Astrocyte of the spinal cord (primary cell): ENCODE results near the gene DMWD.
A peak's percentile ranks its signal among the peaks of the same experiment; 100 is the strongest.

Experiments used
- DNase-seq: peaks from one replicate; pipeline ENCODE4 v3.0.0; 2011; ENCODE audit warnings: low read depth, low spot score
- H3K4me3 ChIP-seq: 2 replicates; pipeline ENCODE4 v1.5.1; 2011; ENCODE audit warnings: low read depth, mild to moderate bottlenecking, low read length, moderate library complexity
- in situ Hi-C: cut with HindIII; loops from 2 replicates; pipeline ENCODE4 v1.10.0; 2017; ENCODE audit warnings: low sequenced_read_pairs
- TF ChIP-seq, protein P1 (sequence below): IDR thresholded peaks from 2 replicates; pipeline ENCODE4 v1.5.1; 2012; ENCODE audit warnings: low read depth, mild to moderate bottlenecking, low read length, inconsistent platforms

DMWD gene

DNA sequence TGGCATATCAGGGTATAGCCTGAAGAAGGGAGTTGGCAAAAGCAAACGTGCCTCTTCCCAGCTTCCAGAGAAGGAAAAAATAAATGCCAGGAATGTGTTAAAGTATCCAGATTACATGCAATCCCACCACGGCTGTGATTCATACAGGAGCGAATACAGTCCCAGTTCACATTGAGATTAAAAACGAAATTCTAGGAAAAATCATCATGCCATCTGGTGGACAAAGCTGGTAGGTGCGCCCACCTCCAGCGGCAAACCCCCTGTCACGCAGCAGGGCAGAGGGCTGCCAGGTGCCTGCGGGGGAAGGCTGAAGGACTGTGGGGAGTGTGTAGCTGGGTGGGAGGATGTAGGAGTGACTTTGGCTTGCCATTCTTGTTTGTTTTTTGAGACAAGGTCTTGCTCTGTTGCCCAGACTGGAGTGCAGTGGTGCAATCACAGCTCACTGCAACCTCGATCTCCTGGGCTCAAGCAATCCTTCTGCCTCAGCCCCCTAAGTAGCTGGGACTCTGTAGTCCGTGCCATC is 6.4 kb upstream of the DMWD start:
- peak; percentile 66 for DNase-seq
- TF ChIP-seq, protein P1, sequence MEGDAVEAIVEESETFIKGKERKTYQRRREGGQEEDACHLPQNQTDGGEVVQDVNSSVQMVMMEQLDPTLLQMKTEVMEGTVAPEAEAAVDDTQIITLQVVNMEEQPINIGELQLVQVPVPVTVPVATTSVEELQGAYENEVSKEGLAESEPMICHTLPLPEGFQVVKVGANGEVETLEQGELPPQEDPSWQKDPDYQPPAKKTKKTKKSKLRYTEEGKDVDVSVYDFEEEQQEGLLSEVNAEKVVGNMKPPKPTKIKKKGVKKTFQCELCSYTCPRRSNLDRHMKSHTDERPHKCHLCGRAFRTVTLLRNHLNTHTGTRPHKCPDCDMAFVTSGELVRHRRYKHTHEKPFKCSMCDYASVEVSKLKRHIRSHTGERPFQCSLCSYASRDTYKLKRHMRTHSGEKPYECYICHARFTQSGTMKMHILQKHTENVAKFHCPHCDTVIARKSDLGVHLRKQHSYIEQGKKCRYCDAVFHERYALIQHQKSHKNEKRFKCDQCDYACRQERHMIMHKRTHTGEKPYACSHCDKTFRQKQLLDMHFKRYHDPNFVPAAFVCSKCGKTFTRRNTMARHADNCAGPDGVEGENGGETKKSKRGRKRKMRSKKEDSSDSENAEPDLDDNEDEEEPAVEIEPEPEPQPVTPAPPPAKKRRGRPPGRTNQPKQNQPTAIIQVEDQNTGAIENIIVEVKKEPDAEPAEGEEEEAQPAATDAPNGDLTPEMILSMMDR: peak; percentile 80
- no peak overlapping the region for H3K4me3 ChIP-seq
- in situ Hi-C loops: no loop called here

DNA sequence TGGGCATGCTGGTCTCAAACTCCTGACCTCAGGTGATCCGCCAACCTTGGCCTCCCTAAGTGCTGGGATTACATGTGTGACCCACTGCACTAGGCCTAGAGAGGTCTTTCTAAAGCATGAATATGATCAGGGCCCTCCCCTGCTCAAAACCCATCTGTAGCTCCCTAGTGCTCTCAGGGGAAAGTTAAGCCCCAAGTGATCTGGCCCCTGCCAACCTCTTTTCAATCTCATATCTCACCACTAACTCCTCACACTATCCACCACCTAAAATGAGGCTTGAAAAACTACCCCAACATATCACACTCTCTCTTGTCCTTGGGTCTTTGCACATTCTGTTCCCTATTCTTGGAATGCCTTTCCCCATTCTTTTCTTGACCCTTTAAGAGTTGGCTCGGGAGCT is 2.0 kb upstream of the DMWD start:
- no peak overlapping the region for H3K4me3 ChIP-seq
- TF ChIP-seq, protein P1: no peak
- no peak for DNase-seq
- in situ Hi-C loops: no loop called here

DNA sequence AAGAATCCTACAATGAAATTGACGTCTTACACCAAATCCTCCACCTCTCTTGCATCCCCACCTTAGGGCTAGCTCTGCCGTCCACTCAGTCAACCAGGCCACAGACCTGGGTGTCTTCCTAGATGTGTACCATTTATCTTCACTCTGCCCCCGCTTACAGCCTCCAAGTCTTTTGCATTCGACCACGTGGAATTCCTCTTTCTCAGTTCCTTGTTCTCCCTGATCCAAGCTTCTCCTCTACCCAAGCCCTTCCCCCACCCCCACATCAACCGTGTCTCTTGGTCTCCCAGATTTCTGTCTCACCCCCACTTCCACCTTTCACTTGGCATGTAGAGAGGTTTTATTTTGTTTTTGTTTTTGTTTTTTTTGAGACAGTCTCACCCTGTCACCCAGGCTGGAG is 1.2 kb upstream of the DMWD start:
- DNase-seq: no peak
- H3K4me3 ChIP-seq: no peak overlapping the region
- TF ChIP-seq, protein P1: no peak
- in situ Hi-C loops: no loop called here

DNA sequence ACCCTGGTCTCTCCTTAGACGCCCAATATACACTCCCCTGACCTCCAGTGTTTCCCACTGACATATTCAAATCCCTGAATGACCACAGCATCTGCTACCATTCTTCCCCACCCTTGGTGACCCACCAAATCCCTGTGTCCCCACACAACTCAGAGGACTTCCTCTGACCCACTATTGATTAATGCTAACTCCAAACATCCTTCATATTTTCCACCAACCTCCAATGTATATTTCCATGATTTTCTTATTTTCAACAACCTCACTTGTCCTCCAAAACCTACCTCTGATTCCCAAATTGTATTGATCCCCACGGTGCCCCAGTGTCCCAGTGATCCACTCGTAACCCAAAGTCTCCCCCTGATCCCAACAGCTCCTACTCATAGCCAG is 526 bp upstream of the DMWD start:
- TF ChIP-seq, protein P1: no peak
- DNase-seq: no peak
- H3K4me3 ChIP-seq: peak overlapping the region; percentile 17
- in situ Hi-C loops: no loop called here

DNA sequence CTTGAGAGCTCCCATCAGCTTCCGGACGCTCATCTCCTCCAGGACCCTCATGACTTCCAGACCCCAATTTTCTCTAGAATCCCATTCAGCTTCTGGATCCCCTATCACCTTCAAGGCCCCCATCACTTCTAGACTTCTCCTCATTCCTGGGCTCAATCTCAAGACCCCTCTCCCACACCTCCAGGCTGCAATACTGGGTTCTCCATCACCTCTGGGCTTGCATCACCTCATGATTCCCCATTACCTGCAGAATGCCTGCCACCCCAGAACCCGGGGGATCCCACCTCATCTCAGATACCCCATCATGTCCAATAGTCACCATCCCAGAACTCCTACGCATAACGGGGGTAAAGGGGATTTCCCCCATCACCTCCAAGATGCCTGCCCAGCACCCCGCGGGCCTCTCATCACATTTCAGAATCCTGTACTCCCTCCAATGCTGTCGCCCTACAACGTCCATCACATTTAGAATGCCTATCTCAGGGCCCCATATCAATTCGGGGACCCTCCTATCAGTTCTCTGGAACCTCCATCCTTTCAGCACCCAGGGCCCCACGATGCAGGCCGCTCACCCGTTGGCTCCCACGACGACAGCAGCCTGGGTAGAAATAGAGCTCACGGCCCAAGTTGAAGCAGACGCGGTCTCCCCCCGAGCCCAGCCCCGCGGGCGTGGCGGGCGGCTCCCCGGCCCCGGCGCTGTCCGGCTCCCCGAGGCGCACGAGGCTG is 738 bp downstream of the DMWD start:
- peak overlapping the region; percentile 71 for H3K4me3 ChIP-seq
- no peak for DNase-seq
- in situ Hi-C loops: no loop called here
- TF ChIP-seq, protein P1: no peak

DNA sequence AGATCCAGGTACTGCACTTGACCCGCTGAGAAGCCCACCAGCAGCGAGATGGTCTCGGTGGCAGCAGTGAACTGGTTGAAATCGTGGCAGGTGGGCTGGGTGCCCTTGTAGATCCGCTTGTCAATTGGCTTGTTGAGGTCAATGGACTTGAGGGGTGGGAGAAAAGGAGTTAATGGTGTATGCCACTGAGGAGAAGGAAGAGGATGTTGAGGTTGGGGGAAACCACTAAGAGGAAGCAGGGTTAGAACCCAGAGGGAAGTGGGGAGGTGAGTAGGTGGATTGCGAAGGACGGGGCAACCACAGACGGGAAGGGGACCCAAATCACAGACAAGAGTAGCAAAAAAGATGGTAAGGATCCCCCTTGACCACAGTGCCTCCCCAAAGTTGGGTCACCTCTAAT is 1.7 kb downstream of the DMWD start:
- H3K4me3 ChIP-seq: no peak overlapping the region
- in situ Hi-C loops: no loop called here
- no peak for DNase-seq
- TF ChIP-seq, protein P1: no peak
